ENCODE data around the gene STX17.
"Not testable (repeated sequence)": the region's sequence is repeated elsewhere in the genome, so short reads cannot be mapped to it uniquely, and the experiment has no call there.

STX17 gene

DNA sequence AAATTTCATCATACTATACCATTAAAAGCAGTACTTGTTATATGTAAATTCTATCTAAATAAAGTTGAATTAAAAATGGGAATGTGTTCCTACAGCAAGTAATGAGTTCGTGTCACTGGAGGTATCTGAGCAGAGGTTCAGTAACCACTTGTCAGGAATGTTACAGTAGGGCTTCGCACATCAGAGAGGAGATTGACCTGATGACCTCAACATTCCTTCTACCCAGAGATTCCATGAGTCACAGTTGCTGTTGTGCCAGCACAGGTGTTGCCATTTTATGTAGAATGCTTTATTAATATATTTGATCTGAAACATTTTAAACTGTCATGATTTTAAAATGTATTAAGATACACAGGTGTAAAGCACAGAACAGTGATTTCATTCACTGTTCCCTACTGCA is 60.3 kb downstream of the STX17 start:
- in situ Hi-C loops (cut with MboI; ENCODE audit: low sequenced_read_pairs): no loop called here

DNA sequence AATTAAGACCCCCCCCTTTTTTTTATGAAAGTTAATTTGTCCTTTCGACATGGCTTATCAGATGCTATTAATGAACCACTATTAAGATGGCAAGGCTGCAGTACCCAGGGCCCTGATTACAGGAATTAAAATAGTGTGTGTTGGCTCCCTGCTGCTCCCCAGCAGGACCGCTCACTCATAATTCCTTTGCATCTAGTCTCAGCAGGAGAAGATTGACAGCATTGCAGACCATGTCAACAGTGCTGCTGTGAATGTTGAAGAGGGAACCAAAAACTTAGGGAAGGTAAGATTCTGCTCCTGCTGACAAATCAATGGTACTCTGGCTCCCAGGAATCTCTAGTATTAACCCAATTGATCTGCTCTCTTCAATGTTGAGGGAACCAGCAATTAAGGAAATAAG is 61.0 kb downstream of the STX17 start:
- in situ Hi-C loops (cut with MboI; ENCODE audit: low sequenced_read_pairs): no loop called here

DNA sequence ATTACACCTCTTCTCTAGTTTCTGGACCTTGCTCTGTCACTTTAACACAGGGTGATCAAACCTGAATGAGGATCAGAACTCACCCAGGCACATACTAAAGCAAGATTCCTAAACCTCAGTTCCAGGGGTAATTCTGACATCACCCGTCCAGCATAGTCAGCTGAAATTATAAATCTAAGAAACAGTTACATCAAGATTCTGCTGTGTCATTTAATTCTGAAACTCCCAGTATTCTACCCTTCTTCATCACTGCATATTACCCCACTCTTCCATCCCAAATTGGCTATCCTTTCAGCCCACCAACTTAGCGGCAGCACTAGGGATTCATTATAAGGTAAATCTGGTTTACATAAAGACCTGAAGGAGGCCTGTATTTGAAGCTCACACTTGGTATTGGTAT is 64.0 kb downstream of the STX17 start:
- in situ Hi-C loops (cut with MboI; ENCODE audit: low sequenced_read_pairs): no loop called here

DNA sequence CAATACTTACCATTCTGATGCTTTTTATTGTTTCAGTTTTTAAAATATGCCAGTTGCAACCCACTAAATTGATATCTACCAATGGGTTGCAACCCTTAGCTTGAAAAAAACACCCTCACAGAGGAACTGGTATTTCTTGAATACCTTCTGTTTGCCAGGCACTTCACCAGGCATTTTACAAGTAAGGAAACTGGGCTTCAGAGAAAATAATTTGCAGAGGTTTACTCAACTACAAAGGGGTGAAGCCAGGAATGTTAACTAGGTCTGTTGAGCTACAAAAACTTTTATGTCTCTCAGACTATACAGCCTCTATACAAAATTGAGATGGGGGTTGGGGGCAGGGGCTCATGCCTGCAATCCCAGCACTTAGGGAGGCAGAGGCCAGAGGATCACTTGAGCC is 65.0 kb downstream of the STX17 start:
- in situ Hi-C loops (cut with MboI; ENCODE audit: low sequenced_read_pairs): no loop called here

DNA sequence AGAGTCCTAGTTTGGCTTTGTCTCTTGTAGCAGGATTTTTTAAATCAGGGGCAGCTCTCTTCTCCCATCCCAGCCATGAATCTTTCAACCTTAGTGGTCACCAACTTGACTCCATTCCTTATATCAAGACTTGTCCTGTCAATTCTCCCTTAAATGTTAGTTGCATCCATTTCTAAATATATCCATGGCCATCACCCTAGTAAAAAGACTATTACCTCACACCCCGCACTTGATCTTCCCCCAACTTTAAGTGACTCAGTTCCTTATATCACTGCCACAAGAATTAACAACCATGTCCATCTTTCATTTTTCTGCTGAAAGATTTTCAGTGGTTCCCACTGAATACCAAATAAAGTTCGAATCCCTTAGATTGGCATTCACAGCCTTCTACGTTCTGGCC is 67.0 kb downstream of the STX17 start:
- in situ Hi-C loops (cut with MboI; ENCODE audit: low sequenced_read_pairs): no loop called here

DNA sequence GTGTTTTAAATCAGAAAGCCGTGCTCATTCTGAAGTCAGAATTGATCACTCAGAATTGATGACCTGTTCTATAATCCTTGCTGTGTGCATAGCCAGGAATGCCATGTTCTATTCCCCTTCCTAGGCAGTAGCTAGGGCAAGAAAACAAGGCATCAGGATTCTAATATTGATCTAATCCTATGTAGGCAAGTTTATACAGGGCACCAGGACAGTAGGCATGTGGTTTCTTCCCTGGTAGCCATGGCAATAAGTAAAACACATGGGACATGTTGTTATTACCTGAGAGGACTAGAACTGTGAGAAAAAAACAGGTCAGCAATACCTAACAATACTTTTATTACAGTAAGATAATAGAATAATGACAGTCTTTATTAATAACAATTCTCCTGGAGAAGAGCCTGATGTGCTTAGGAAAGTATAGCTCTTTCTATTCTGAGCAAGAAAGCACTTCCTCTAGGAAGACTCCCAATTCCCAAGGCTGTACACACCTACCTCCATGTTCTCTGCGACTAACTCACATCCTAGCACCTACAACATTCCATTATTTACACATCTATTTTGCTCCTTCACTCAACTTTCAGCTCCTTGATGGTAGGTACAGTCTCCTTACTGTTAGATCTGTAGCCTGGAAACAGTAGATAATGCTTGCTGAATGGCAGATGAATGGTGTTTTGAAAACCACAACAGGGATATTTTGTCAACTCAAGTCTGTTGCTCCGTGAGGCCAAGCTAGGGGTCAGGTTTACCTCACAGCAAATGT is 70.8 kb downstream of the STX17 start:
- in situ Hi-C loops (cut with MboI; ENCODE audit: low sequenced_read_pairs): no loop called here

DNA sequence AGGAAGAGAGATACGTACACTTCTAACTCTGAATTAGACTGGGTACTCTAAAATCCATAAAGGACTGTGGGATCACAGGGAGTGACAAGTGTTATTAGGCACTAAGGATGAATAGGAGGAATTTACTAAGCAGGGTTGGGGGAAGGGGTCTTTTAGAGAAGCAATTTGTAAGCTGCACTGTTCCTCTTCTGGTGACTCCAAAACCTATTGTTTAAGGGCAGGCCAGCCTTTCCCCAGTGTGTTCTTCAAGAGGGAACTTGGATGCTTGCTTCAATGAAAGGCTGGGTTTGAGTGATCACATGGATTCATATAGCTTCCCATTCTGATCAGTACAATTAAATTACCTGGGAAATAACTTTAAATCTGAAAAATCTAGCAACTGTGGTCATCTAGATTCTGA is 71.8 kb downstream of the STX17 start:
- in situ Hi-C loops (cut with MboI; ENCODE audit: low sequenced_read_pairs): no loop called here

DNA sequence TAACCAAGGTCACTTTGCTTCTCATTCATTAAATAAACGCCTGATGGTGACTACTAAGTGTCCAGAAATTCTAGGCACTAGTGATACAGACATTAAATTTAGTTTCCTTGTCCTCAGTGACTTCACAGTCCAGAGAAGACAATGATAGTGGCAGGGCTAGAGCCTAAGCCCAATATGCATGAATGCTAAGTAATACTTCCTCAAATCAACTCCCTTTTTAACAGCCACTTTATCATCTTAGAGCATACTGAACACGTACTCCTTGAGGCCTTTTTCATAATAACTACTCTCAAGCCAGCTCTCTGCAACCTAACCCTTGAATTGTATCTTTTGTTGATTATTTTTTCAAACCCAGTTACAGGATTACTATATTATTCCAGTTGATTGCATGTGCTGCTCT is 74.1 kb downstream of the STX17 start:
- in situ Hi-C loops (cut with MboI; ENCODE audit: low sequenced_read_pairs): no loop called here

DNA sequence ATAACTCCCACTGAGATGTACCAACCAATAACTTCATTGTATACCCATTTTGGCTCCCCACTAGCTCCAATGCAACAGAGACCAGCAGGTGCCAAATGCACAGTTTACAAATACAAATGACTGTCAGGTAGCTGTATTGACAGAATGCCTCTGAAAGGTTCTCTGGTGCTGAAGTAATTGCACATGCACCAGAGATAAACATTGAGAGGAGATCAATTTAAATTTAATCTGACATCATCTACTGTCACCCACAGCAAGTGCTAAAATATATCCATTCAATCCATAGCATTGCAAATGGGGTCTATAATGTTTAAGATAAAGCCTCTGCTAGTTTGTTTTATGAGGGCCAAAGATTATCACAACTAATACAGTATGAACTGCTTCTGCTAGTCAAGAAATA is 80.2 kb downstream of the STX17 start:
- in situ Hi-C loops (cut with MboI; ENCODE audit: low sequenced_read_pairs): no loop called here

DNA sequence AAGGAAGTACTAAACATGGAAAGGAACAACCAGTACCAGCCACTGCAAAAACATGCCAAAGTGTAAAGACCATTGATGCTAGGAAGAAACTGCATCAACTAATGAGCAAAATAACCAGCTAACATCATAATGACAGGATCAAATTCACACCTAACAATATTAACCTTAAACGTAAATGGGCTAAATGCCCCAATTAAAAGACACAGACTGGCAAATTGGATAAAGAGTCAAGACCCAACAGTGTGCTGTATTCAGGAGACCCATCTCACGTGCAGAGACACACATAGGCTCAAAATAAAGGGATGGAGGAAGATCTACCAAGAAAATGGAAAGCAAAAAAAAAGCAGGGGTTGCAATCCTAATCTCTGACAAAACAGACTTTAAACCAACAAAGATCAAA is 84.1 kb downstream of the STX17 start:
- in situ Hi-C loops (cut with MboI; ENCODE audit: low sequenced_read_pairs): not testable (repeated sequence)

DNA sequence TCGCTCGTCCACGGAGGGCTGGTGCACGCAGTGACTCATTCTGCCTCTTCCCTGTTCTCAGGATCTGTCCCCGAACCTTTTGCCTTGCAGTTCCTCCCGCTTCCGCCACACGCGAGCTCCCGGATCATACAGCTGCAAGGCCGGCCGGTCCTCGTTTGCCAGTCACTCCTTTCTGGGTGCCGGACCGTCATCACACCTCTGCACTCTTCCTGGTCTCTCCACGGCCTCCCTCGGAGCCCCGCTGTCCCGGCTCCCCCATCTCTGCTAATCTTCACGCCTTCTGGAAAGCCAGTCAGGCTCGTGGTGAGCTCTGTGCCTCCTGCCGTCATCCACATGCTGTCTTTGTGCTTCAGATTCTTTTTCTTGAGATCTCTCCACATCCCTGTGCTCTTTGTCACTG is 91.8 kb downstream of the STX17 start:
- in situ Hi-C loops (cut with MboI; ENCODE audit: low sequenced_read_pairs): no loop called here

DNA sequence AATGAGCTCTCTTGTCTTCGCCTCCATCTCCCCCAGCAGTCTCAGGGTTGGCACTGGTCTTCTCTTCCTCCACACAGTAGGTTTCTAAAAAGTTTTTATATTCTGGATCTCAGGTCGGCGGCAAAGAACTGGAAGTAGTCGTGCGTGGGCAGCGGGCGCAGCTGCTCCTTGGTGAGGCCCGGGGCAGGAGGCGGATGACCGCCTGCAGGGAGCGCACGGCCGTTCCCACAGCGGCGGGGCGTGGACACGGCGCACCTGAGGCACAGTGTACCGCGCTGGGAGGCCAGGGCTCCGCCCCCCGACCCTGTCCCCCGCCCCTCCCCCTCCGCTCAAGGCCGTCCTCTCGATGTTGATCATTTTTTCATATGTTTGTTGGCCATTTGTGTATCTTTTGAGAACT is 92.4 kb downstream of the STX17 start:
- in situ Hi-C loops (cut with MboI; ENCODE audit: low sequenced_read_pairs): no loop called here

DNA sequence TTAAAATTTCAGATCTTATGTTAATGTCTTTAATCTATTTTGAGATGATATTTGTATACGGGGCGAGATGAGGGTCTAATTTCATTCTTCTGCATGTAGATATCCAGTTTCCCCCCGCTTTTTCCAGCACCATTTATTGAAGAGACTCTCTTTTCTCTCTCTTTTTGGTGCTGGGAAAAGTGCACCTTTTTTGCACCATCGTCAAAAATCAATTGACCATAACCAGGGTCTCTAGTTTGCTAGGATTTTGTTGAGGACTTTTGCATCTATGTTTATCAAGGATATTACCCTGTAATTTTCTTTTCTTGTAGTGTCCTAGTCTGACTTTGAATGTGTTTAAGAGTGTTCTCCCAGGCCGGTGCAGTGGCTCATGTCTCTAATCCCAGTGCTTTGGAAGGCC is 93.3 kb downstream of the STX17 start:
- in situ Hi-C loops (cut with MboI; ENCODE audit: low sequenced_read_pairs): loop anchor here (25.0 kb wide), 2 partner anchors 737 to 812 kb away; no protein-coding TSS in a partner anchor

DNA sequence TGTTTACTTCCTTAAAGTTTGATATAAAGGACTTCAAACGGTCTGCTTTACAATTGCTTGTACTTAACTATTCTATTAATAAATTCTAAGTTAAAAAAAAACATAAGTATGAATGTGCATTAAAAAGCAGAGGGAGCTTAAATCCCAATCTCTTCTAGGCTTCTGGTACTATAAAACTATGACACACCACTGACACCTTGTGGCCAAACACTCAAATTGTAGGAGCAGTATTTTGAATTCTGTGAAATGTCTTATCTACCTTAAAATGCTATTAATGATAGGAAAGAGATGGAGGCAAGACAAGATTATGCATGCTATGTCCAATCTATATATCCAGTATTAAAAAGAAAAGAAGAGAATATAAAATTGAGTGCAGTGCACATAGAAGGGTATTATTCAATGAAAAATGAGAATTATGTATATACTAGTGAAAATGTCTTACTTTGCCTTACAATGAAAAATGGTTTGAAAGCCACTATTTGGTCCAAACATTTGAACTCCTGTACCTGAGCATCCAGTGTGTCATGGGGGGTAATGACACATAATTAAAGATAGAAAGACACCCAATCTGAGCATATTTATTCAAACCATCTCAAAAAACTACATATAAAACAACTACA is 104.7 kb downstream of the STX17 start:
- in situ Hi-C loops (cut with MboI; ENCODE audit: low sequenced_read_pairs): loop anchor here (25.0 kb wide), 2 partner anchors 749 to 824 kb away; no protein-coding TSS in a partner anchor

DNA sequence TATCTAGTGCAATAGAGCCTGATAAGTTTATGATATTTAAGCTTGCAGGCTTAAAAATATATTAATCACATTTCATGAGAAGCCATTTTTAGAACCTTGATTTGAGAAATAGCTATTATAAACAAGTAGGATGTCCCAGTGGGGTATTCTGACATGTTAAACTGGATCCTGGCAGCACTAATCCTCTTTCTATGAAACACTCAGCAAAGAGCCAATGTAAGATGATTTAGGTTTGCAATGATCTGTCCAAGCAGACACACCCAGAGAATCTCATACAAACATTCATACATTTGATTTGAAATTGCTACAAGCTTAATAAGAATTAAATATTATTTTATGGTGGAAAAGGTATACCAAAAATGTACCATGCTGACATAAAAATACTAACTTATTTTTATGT is 105.8 kb downstream of the STX17 start:
- in situ Hi-C loops (cut with MboI; ENCODE audit: low sequenced_read_pairs): loop anchor here (25.0 kb wide), 2 partner anchors 750 to 825 kb away; no protein-coding TSS in a partner anchor

DNA sequence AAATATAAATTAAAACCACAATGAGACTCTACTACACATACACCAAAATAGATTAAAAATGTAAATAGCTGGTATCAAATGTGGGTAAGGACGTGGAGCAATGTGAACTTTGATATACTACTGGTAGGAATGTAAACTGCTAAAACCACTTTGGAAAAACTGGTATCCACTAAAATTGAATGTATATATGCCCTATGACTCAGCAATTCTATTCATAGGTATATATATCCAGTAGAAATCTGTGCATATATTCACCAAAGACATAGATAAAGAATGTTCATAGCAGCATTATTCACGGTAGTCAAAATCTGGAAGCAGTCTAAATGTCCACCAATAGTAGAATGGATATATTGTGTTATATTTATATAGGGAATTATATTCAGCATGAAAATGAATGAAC is 107.1 kb downstream of the STX17 start:
- in situ Hi-C loops (cut with MboI; ENCODE audit: low sequenced_read_pairs): loop anchor here (25.0 kb wide), 2 partner anchors 751 to 826 kb away; no protein-coding TSS in a partner anchor

DNA sequence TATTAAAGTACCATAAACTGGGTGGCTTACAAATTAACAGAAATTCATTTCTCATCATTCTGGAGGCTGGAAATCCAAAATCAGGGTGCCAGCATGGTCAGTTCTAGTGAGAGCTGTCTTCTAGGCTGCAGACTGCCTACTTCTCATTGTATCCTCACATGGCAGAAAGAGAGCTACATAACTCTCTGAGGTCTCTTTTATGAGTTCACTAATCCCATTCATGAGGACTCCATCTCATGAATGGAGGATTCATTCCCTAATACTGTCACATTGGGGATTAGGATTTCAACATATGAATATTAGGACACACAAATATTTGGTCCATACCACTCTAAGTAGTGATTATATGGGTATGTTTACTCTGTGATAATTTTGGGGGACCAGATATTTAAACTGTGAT is 108.4 kb downstream of the STX17 start:
- in situ Hi-C loops (cut with MboI; ENCODE audit: low sequenced_read_pairs): loop anchor here (25.0 kb wide), 2 partner anchors 753 to 828 kb away; no protein-coding TSS in a partner anchor

DNA sequence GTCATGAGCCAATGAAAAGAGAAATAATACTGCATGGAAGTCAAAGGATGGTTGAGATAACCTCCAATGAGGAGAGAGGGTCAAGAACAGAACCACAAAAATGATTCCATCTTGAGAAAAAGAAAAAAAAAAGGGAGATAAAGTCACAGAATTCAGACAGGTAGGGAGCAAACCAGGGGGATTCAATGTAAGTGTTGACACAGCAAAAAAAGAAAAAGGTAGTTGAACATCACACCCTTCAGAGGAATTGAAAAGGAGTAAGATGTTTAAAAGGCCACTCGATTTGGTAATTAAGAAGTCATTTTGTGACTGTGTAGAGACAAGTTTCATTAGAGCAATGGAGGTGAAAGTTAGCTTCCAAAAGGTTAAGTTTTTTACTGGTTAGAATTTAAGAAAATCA is 113.1 kb downstream of the STX17 start:
- in situ Hi-C loops (cut with MboI; ENCODE audit: low sequenced_read_pairs): loop anchor here (25.0 kb wide), 2 partner anchors 757 to 832 kb away; no protein-coding TSS in a partner anchor
